GM21619 (cell line): ENCODE measurements around the gene LANCL3.
A peak's percentile ranks its signal among the peaks of the same experiment; 100 is the strongest.
"Not testable (repeated sequence)": the region's sequence is repeated elsewhere in the genome, so short reads cannot be mapped to it uniquely, and the experiment has no call there.

ENCODE experiments used
- ATAC-seq: cut with Tn5 transposase; IDR thresholded peaks from one replicate; pipeline ENCODE4 v1.9.1; 2021; ENCODE audit not compliant: unreplicated experiment

Gene LANCL3

GRCh38 chrX:37609727-37610126, 38.3 kb downstream of the LANCL3 start:
- no peak for ATAC-seq

- no peak for ATAC-seq
Measured at GRCh38 chrX:37613933-37614332, 42.5 kb downstream of the LANCL3 start.

GRCh38 chrX:37627602-37628001, 56.1 kb downstream of the LANCL3 start:
- no peak for ATAC-seq

GRCh38 chrX:37638047-37638446, 66.6 kb downstream of the LANCL3 start:
- no peak for ATAC-seq

DNA sequence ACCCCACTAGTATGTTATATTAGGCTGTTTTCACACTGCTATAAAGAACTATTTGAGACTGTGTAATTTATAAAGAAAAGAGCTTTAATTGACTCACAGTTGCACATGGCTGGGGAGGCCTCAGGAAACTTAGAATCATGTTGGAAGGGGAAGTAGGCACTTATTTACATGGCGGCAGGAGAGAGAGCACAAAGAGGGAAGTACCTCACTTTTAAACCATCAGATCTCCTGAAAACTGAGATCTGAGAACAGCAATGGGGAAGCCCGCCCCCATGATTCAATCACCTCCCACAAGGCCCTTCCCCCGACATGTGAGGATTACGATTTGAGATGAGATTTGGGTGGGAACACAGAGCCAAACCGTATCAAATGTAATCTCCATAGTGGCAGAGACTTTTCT, 68.7 kb downstream of the LANCL3 start:
- ATAC-seq = no peak

GRCh38 chrX:37641859-37642258, 70.4 kb downstream of the LANCL3 start:
- no peak for ATAC-seq

DNA sequence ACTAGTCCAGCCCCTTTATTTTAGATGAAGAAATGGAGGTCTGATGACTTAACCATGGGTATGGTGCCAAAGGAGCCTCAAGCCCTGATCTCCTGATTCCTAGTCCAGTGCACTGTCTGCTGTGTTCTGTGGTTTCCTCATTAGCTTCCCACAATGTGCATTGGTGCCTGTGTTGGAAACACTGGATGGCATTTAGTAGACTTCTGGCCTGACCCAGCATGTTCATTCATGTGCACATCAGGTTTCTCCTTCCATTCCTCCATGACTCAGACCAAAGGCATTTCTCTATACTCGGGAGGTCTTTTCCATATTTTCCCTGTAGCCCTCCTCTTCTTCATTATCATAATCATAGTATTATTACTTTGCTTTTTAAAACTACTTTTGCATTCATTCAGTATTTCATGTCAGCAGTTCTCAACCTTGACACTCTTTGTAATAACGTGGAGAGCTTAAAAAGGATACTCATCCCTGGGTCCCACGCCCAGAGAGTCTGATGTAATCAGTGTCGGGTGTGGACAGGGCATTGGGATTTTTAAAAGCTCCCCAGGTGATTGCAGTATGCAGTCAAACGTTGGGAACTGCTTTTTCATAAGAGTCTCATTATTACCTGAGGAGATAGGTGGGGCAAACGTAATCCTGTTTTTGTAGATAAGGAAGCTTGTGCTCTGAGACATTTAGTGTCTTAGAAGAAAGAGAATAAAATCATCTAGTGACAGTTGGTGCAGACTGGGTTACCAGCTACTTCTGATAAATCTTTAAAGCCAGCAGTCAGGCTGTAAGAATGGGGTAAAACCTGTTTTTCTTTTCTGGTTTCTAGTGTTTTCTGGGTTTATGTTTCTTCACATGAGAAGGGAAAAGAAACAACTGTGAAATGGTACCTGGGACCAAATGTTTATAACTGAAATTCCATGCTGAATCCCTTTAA, 73.2 kb downstream of the LANCL3 start:
- ATAC-seq = no peak

DNA sequence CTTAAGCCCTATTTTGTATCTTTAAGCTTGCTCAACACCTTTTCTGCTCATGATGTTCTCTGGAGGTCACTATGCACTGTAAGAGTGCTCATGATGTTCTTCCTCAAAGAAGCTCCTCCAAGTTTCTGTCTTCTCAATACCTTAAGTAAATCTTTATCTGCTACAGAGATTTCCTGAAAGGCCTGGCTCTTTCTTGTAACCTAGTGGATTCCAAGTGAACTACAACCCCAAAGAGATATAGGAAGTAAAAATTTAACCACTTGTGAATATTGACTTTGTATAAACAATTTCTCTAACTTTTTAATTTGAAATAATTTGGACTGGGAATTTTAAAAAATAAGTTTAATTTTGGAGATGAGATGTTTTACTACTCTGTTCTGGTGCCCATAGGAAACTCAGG, 74.8 kb downstream of the LANCL3 start:
- no peak for ATAC-seq

DNA sequence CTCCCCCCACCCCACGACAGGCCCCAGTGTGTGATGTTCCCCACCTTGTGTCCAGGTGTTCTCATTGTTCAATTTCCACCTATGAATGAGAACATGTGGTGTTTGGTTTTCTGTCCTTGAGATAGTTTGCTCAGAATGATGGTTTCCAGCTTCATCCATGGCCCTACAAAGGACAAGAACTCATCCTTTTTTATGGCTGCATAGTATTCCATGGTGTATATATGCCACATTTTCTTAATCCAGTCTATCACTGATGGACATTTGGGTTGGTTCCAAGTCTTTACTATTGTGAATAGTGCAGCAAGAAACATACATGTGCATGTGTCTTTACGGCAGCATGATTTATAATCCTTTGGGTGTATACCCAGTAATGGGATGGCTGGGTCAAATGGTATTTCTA, 79.4 kb downstream of the LANCL3 start:
- ATAC-seq = not testable (repeated sequence)

DNA sequence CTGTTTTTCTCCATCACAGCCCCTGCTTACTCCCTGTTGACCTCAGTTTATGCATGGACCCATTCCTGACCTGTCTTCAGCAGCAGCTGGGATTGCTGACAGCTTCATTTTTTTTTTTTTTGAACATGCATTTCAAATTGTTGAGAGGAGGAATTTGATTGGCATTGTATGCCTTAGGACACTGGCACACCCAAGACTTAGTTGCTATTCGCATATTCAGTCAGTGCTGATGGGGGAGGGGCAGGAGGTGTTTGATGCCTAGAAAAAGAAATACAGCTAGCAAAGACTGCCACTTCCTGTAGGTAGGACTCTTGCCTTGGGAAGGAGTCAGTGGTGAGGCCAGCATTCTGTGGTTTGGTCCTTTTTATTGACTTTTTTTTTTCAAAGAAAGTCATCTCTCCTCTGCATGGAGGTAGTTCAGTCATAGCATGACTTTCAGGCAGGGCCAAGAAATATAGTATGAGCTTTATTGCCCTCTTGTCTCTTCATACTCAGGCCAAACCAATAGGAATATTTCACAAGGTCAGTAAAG, 80.5 kb downstream of the LANCL3 start:
- ATAC-seq = no peak

DNA sequence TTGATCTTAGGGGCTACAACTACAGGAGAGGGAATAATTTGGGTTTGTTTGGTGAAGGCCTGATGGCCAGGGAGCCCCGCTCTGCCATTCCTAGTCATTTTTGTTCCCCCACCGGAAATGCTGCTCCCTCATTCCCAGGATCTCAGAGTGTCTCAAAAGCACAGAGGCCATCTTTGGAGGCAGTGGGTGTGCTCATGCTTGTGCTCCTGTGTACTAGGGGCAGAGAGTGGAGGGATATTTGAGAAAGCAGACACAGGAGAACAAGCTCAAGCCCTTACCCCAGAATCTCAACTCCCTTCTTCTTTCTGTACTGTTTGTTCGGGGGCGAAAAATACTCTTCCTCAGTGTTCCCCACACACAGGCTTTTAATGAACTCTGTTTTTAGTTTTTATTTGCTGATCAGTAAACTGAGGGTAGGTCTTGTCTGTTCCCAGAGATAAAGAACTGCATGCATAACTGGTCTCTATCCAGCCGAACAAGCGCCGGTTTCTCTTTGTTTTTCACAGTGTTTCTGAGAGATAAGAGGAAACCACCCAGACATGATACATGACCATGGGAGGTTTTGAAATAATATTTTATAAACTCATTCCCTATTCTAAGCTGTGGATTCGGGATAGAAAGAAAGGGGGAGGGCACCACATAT, 81.2 kb downstream of the LANCL3 start:
- no peak for ATAC-seq

DNA sequence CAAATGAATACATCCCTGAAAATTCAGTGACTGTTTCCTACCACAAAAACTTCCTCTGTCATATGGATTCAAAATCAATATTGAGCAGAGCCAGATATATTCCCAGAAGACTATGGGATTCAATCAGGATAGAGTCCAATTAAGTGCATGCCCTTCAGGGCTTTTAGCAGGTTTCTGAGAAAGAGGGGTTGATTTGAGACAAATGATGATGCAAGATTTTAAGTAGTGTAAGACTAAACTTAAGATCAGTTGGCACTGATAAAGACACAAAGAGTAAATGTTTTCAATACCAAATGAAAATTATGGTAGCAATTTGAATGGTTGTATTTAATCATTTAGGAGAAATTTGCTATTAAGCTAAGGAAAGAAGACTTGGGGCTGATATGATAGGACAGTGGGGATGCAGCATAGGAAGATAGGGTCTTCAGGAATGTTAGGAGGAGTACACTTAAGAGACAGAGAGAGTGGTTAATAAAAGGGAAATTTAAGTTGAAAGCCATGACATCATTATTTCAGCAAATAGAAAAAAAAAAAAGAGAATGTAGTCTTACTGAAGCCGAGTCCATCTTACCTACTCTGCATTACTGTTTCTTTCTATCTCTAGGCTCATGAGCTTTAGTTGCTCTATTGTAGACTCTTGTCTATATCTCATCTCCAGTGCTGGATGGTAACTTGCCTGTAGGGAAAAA, 82.1 kb downstream of the LANCL3 start:
- ATAC-seq = no peak

DNA sequence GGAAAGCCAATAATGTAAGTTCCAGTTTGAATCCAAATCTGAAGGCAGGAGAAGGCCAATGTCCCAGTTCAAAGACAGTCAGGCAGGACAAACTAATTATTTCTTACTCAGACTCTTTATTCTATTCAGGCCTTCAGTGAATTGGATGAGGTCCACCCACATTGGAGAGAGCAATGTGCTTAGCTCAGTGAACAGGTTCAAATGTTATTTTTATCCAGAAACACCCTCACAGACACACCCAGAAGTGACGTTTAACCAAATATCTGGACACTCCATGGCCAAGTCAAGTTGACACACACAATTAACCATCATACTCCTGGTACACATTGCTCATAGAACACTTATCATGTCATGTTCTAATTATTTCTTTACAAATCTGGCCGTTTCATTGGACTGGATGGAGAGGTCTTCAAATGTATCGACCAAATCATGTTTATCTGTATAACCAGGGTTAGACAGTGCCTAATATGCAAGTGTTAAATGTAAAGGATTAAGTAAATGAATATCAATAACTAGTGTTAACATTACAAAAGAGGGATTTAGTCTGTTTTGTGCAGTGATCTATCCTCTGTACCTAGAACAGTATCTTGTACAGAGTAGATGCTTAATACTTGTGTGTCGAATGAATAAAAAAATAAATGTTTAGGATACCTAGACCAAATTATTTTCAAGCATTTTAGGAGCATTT, 87.0 kb downstream of the LANCL3 start:
- ATAC-seq = no peak

- ATAC-seq = no peak
Measured at GRCh38 chrX:37659047-37659446, 87.6 kb downstream of the LANCL3 start.

- no peak for ATAC-seq
Measured at GRCh38 chrX:37662181-37662580, 90.7 kb downstream of the LANCL3 start.

- no peak for ATAC-seq
Measured at GRCh38 chrX:37666516-37666915, 95.1 kb downstream of the LANCL3 start.

GRCh38 chrX:37667141-37667540, 95.7 kb downstream of the LANCL3 start:
- ATAC-seq = no peak

DNA sequence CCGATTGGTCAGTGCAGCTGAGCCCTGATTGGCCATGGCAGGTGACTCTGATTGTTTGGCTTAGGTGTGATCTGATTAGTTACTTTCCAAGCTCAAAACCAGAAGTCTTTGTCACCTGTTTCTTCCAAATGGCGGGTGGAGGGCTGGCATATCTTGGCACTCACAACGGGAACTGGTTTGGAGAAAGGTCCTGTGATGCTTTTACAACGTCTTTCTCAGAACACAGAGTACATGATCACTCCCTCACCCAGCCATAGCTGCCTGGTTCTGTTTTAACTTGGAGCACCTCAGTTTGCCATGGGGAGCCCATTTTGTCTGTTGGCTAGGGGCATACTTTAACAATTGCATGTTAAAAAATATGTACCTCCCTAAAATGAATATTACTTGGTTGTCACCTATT, 101.1 kb downstream of the LANCL3 start:
- no peak for ATAC-seq

GRCh38 chrX:37676811-37677210, 105.3 kb downstream of the LANCL3 start:
- no peak for ATAC-seq

GRCh38 chrX:37677243-37677642, 105.8 kb downstream of the LANCL3 start:
- no peak for ATAC-seq

DNA sequence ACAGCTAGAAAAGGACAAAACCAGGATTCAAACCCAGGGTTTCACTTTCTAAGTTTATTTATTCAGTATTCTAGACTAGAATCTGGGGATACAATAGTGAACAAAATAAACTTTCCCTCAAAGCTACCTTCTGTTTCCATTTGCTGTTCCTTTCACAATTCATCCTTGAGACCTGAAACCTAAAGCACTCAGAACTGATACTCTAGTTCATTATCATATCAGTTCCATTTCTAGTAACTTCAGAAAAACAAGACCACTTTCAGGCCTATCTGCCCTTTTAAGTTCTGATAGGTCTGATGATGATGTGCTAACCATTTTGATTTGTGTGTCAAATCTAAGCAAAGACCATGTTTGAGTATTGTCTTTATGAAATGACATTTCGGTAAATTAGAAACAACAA, 106.3 kb downstream of the LANCL3 start:
- peak; percentile 71 for ATAC-seq
